GM23338 (cell line): ENCODE results near the gene SRGN. TPM values are rescaled to one million over a fixed set of nuclear protein-coding genes. Genes with fewer than 3 reads are reported as not detected.

Experiments used
- ATAC-seq: fragments of 200-7000 bp; cut with Tn5 transposase; 3 replicates; pipeline ENCODE4 v1.9.1; 2020
- DNase-seq: peaks from one replicate; pipeline ENCODE4 v3.0.0-alpha.2; 2015; ENCODE audit warnings: low spot score
- H2AFZ ChIP-seq: fragments of 200-600 bp; sonication (generic); 2 replicates; pipeline ENCODE4 v1.8.0; 2016; ENCODE audit warnings: antibody characterized with exemption, mild to moderate bottlenecking, moderate library complexity
- H3F3A ChIP-seq: fragments of 200-600 bp; sonication (generic); replicated peaks from 2 replicates; pipeline ENCODE4 v1.8.0; 2017; ENCODE audit warnings: antibody characterized with exemption, mixed run types, low read depth
- H3K27ac ChIP-seq: fragments of 200-600 bp; sonication (generic); 2 replicates; pipeline ENCODE4 v1.6.1; 2016; ENCODE audit warnings: low read depth
- H3K27me3 ChIP-seq: fragments of 200-600 bp; sonication (generic); 2 replicates; pipeline ENCODE4 v1.8.0; 2016; ENCODE audit warnings: mild to moderate bottlenecking, mixed run types, moderate library complexity; ENCODE audit not compliant: insufficient read depth
- H3K36me3 ChIP-seq: fragments of 200-600 bp; sonication (generic); 2 replicates; pipeline ENCODE4 v1.8.0; 2016; ENCODE audit warnings: mild to moderate bottlenecking; ENCODE audit not compliant: insufficient read depth
- H3K4me1 ChIP-seq: fragments of 200-600 bp; sonication (generic); 2 replicates; pipeline ENCODE4 v1.8.0; 2016; ENCODE audit warnings: mild to moderate bottlenecking, moderate library complexity; ENCODE audit not compliant: insufficient read depth
- H3K4me2 ChIP-seq: fragments of 200-600 bp; sonication (generic); 2 replicates; pipeline ENCODE4 v1.7.1; 2017; ENCODE audit warnings: mixed run types
- H3K4me3 ChIP-seq: fragments of 200-600 bp; sonication (generic); 2 replicates; pipeline ENCODE4 v1.6.1; 2016; ENCODE audit warnings: mixed run types
- H3K79me2 ChIP-seq: fragments of 200-600 bp; sonication (generic); replicated peaks from 2 replicates; pipeline ENCODE4 v1.8.0; 2017; ENCODE audit warnings: mild to moderate bottlenecking; ENCODE audit not compliant: insufficient read depth
- H3K9me2 ChIP-seq: fragments of 200-600 bp; sonication (generic); 2 replicates; pipeline ENCODE4 v1.8.0; 2017; ENCODE audit not compliant: insufficient read depth
- H4K20me1 ChIP-seq: fragments of 200-600 bp; sonication (generic); replicated peaks from 2 replicates; pipeline ENCODE4 v1.8.0; 2017; ENCODE audit warnings: mild to moderate bottlenecking; ENCODE audit not compliant: insufficient read depth
- H3K27ac Mint-ChIP-seq: 2 replicates; pipeline ENCODE4 v1.8.0; 2020; ENCODE audit warnings: inconsistent platforms, mild to moderate bottlenecking, moderate library complexity, mixed read lengths
- H3K27me3 Mint-ChIP-seq: 3 replicates; pipeline ENCODE4 v1.8.0; 2022; ENCODE audit warnings: low read depth, mild to moderate bottlenecking, moderate library complexity, mixed read lengths, inconsistent platforms; ENCODE audit not compliant: insufficient read depth, poor library complexity
- H3K36me3 Mint-ChIP-seq: 3 replicates; pipeline ENCODE4 v1.8.0; 2021; ENCODE audit warnings: low read depth, mild to moderate bottlenecking, inconsistent platforms, moderate library complexity, mixed read lengths
- H3K4me1 Mint-ChIP-seq: 3 replicates; pipeline ENCODE4 v1.8.0; 2020; ENCODE audit warnings: mild to moderate bottlenecking, inconsistent platforms, mixed read lengths
- H3K4me3 Mint-ChIP-seq: 3 replicates; pipeline ENCODE4 v1.8.0; 2021; ENCODE audit warnings: moderate library complexity, mild to moderate bottlenecking, inconsistent platforms, mixed read lengths
- H3K9me3 Mint-ChIP-seq: 3 replicates; pipeline ENCODE4 v1.8.0; 2020; ENCODE audit warnings: moderate library complexity, mild to moderate bottlenecking, inconsistent platforms, mixed read lengths
- CREB1 ChIP-seq: fragments of 250-450 bp; sonication (Bioruptor Pico); IDR thresholded peaks from 2 replicates; pipeline ENCODE4 v1.5.0; 2020; ENCODE audit warnings: low read depth, mild to moderate bottlenecking, moderate library complexity
- CTCF ChIP-seq, 2 experiments: fragments of 200-600 bp in 1 of 2; sonication (generic) in 1 of 2; conservative IDR thresholded peaks; 2 replicates each; pipeline versions ENCODE4 v1.5.1 to v1.6.1; 2016 to 2017; ENCODE audit warnings: antibody characterized with exemption in 2 of 2, low read depth in 2 of 2, mild to moderate bottlenecking in 2 of 2, moderate library complexity in 1 of 2
- ETS1 ChIP-seq: IDR thresholded peaks from 2 replicates; pipeline ENCODE4 v1.6.1; 2016; ENCODE audit warnings: antibody characterized with exemption
- EZH2 ChIP-seq: fragments of 200-600 bp; sonication (generic); IDR thresholded peaks from one replicate; pipeline ENCODE4 v1.8.0; 2017; ENCODE audit warnings: antibody characterized with exemption, mild to moderate bottlenecking, low read depth; ENCODE audit not compliant: unreplicated experiment
- EZH2phosphoT487 ChIP-seq: fragments of 200-600 bp; sonication (generic); IDR thresholded peaks from one replicate; pipeline ENCODE4 v1.8.1; 2018; ENCODE audit warnings: antibody characterized with exemption; ENCODE audit not compliant: unreplicated experiment
- JUNB ChIP-seq: IDR thresholded peaks from one replicate; pipeline ENCODE4 v1.6.1; 2016; ENCODE audit warnings: antibody characterized with exemption; ENCODE audit not compliant: unreplicated experiment
- NANOG ChIP-seq: IDR thresholded peaks from 2 replicates; pipeline ENCODE4 v1.6.1; 2016; ENCODE audit warnings: antibody characterized with exemption, borderline replicate concordance
- POLR2AphosphoS5 ChIP-seq: IDR thresholded peaks from 2 replicates; pipeline ENCODE4 v1.6.1; 2016; ENCODE audit warnings: antibody characterized with exemption, low read depth
- REST ChIP-seq: IDR thresholded peaks from one replicate; pipeline ENCODE4 v1.6.1; 2018; ENCODE audit warnings: antibody characterized with exemption; ENCODE audit not compliant: unreplicated experiment
- STAT1 ChIP-seq: IDR thresholded peaks from one replicate; pipeline ENCODE4 v1.6.1; 2016; ENCODE audit warnings: antibody characterized with exemption; ENCODE audit not compliant: unreplicated experiment
- ZNF114 ChIP-seq: fragments of 250-450 bp; sonication (Bioruptor Pico); IDR thresholded peaks from 2 replicates; pipeline ENCODE4 v1.5.0; 2020; ENCODE audit warnings: mild to moderate bottlenecking, moderate library complexity
- ZNF331 ChIP-seq: fragments of 250-450 bp; sonication (Bioruptor Pico); IDR thresholded peaks from 2 replicates; pipeline ENCODE4 v1.5.0; 2020; ENCODE audit warnings: low read depth, mild to moderate bottlenecking, moderate library complexity
- ZNF462 ChIP-seq: fragments of 250-450 bp; sonication (Bioruptor Pico); IDR thresholded peaks from 2 replicates; pipeline ENCODE4 v1.5.0; 2020; ENCODE audit warnings: mild to moderate bottlenecking, moderate library complexity
- polyA plus RNA-seq: library from polyadenylated mRNA; unstranded; fragments of >200 nt; fragmentation: Nextera tagmentation; extraction: Ambion mirVana; gene quantifications from 2 replicates; pipeline ENCODE4 v1.2.1, GENCODE V29; 2016
- total RNA-seq: library from RNA; depleted of rRNA; stranded (reverse); fragments of >200 nt; shearing (Covaris generic); gene quantifications from 2 replicates; pipeline ENCODE4 v1.2.3, GENCODE V29; 2014

The SRGN gene
- total and polyA plus RNA-seq, 2 experiments from 2014 or later = not detected

GRCh38 chr10:69042838-69043237 is 45.1 kb upstream of the SRGN start:
- Histone ChIP-seq H3K4me1 (no peaks in the 10 kb centered on the region), H3F3A (no peaks in the 10 kb centered on the region), H3K4me2 (no peak overlapping the region), H3K9me2 (no peaks in the 10 kb centered on the region), H2AFZ (no peak overlapping the region), H4K20me1 (no peaks in the 10 kb centered on the region), H3K27me3 (no peaks in the 10 kb centered on the region), H3K36me3 (no peaks in the 10 kb centered on the region), H3K27ac (no peak overlapping the region), H3K79me2 (no peaks in the 10 kb centered on the region), H3K4me3 (no peak overlapping the region)
- TF ChIP-seq STAT1 (no peak), CREB1 (CRISPR knock-in tag) (no peak), EZH2 (no peak), EZH2phosphoT487 (no peak), JUNB (no peak), ZNF114 (CRISPR knock-in tag) (no peak), ZNF331 (CRISPR knock-in tag) (no peak), POLR2AphosphoS5 (no peak), CTCF (conservative IDR thresholded peaks at IDR 0.05; ENCODE audit: low read depth in 2 of 2) (no peak), NANOG (no peak), REST (no peak), ZNF462 (no peak), ETS1 (no peak)
- Mint-ChIP-seq H3K4me3 (no peak overlapping the region), H3K27me3 (no peaks in the 10 kb centered on the region), H3K27ac (no peak overlapping the region), H3K36me3 (no peaks in the 10 kb centered on the region), H3K9me3 (no peaks in the 10 kb centered on the region), H3K4me1 (no peaks in the 10 kb centered on the region)
- ATAC-seq (no peak), DNase-seq (no peak)
